Medulla oblongata (tissue), 1 donor: Measurements from ENCODE around the gene KRTAP20-4.

ENCODE experiments used
- DNase-seq: peaks from one replicate; pipeline ENCODE4 v3.0.0-alpha.2; 2015; ENCODE audit errors: extremely low spot score

Gene KRTAP20-4

DNA sequence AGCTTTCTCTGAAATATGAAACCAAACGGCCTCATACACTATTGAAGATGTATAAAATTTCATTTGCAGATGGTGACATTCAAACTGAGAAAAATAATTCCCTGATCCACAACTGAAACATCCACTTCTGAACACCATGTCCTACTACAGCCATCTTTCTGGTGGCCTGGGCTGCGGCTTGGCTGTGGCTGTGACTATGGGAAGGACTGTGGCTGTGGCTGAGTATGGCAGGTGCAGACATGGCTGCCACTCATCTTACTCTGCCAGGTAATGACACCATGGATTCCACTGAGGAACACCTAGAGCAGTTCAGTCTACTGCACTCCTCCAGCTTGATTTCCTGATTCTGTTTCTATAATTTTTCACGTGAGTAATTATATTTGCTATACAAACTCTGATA lies at the start of gene KRTAP20-4:
Gene KRTAP20-4, plus strand, starts transcription at position 106 of the 400 bp plus-strand sequence.
- no peak for DNase-seq

DNA sequence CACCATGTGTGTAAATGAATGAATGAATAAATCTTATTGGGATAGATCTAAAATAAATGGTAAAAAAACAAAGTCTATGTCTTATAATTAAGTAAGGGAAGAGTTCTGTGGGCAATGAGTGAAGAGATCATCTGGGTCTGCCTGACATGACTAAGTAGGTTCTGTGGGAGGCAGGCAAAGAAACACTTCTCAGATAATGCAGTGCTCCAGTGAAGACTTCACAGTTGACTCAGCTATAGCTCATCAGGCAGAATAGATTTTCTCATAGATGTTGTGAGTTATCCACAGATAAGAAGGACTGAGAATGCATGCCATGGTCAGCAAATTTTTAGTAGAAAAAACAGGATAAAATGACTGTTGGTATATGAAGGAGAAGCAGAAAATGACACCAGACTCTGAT lies 42.7 kb upstream of the KRTAP20-4 start:
- no peak for DNase-seq

DNA sequence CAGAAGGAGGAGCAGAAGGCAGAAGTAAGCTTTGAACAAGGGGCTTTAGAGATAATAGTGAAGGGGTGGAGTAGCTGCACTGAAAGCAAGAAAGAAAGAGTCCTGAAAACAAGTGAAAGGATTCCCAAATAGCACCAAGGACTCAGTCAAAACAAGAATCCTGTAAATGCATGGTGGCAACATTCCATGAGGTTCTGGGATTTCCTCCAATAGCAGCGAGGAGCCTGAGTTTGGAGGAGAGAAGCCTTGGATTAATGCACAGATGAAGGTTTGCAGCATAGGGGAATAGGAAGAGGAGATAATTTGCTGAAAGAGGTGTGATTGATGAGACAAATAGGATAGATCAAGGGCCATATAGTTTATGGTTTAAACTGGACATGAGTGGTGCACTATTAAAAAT lies 41.1 kb upstream of the KRTAP20-4 start:
- no peak for DNase-seq

DNA sequence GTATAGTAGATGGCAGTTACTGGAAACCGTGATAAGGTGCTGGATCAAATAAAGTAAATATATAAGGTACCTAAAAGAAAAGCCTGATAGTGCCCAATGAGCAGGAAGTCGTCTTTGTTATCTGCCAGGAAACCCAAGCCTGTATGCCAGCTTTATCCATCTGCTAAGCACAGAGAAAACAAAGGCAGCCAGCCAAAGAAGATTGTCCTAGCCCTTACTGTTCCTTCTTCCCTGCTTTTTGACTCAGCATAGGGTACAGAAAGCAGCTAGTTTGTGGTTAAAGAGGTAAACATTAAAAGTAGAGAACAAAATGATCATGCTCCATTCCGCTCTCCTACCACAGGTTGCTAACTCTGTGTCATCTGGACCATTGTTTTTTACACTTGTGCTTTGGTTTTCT lies 40.3 kb upstream of the KRTAP20-4 start:
- DNase-seq = no peak

DNA sequence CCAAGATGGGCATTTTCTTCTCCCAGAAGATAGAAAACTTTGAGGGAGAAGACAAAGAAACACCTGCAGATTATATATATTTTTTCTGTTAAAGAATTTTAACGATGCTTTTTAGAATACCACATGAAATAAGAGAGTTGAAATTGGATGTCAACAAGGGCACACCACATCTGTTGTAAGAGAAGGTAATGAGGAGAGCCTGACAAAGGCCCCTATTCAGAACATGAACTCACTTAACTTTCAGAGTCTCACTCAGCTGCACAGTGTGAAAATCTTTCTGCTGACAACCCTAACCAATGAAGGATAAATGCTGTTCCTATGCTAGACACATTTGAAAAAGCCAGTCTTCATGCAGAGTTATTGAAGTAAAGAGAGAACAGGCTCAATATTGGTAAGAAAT lies 37.6 kb upstream of the KRTAP20-4 start:
- no peak for DNase-seq

DNA sequence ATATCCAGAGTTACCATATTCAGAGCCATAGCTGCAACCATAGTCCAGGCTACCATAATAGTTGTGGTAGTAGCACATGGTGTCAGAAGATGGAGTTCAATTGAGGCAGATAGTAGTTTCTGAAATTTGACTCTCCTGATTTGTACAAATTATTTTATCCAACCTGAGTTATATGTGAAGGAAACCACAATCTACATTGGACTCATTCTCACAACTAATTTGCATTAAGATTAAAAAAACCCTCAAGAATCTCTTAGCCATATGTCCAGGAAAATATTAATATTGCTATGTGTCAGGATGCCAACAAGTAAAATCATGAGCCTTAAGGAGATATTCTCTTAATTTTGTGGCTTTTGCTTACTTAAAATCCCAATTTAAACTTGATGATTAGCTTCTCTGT lies 30.1 kb upstream of the KRTAP20-4 start, which contains the start of gene KRTAP22-2:
Gene KRTAP22-2, minus strand, starts transcription at position 101 of the 400 bp plus-strand sequence.
- DNase-seq = no peak

DNA sequence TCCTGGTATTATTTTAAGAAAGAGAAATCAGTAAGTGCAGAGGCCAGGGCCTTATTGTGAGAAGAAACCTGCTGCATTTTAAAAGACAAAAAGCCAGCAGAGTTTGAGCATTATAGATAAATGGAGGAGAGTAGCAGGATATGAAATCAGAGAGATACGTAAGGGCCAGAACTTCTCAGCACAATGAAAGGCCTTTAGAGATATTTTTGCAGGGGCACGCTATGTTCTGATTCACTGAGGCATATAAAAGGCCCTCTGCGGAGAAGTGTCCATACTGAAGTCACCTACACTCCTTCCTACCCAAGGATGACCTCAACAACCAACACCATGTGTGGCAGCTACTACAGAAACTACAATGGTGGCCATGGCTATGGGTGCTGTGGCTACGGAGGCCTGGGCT lies 28.3 kb upstream of the KRTAP20-4 start, which contains the start of gene KRTAP6-3:
Gene KRTAP6-3, plus strand, starts transcription at position 301 of the 400 bp plus-strand sequence. Its CDS starts 6 bp downstream, at position 307.
- no peak for DNase-seq

DNA sequence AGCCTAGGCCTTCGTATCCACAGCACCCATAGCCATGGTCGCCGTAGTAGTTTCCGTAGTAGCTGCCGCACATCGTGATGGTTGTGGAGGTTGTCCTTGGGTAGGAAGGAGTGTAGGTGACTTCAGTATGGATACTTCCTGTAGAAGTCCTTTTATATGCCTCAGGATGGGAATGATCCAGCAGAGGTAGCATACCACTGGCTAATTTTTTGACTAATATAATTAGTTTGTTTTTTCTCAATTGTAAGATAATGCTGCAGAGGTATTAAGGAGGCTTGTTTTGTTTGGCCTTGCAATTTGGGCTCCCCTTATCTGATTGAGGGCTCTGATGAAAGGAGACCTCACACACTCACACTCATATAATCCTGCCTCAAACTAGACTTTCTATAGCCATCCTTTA lies 21.6 kb upstream of the KRTAP20-4 start, which contains the start of gene KRTAP6-2:
Gene KRTAP6-2, minus strand, starts transcription at position 101 of the 400 bp plus-strand sequence. Its CDS starts 28 bp downstream, at position 73.
- no peak for DNase-seq

DNA sequence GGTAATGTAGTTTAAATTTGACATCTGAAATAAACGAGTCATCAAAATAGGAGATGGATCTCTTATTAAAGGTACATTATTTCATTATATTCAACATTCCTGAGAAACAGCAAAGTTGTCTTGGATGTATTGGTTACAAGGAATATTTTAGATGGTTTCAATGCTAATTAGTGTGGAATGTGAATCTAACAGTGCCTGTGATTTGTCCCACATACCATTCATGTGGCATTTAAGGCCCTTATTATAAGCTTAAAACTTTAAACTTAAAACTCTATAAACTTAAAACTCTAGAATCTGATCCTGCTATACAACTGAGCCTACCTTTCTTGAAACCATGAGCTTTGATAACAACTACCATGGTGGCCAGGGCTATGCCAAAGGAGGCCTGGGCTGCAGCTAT lies 19.6 kb upstream of the KRTAP20-4 start, which contains the start of gene KRTAP22-1:
Gene KRTAP22-1, plus strand, starts transcription at position 301 of the 400 bp plus-strand sequence.
- DNase-seq = no peak

DNA sequence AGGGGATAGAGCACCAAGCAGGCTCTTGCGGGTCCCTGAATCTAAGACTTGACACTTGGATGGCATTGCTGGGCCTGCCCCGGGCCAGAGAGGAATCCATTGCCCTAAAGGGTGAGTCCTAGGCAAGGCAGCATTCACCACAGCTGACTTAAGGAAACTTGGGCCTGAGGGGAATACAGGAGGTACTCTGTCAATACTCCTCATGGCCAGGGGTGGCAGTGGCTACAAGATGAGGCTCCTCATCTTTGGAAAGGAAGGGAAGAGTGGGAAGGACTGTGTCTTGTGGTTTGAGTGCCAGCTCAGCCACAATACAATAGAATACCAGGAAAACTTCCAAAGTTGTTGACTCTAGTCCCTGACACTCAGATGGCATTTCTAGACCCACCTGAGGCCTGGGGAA lies 14.5 kb upstream of the KRTAP20-4 start:
- DNase-seq = no peak

DNA sequence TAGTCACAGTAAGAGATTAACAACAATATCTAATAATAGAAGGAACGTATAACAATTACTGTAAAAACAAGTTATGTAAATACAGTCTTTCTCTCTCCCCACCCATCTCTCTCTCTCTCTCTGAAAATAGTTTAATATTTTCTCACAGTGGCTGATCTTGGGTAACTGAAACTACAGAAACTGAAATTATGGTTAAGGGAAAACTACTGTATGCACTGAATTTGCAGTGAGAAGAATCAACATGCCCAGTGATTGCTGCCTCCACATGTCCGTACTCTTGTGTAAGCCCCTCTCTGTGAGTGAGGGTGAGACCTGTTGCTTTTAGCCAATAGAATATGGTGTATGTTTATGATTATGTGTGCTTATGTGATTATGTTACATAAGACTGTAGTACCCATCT lies 8.3 kb upstream of the KRTAP20-4 start:
- DNase-seq = no peak

DNA sequence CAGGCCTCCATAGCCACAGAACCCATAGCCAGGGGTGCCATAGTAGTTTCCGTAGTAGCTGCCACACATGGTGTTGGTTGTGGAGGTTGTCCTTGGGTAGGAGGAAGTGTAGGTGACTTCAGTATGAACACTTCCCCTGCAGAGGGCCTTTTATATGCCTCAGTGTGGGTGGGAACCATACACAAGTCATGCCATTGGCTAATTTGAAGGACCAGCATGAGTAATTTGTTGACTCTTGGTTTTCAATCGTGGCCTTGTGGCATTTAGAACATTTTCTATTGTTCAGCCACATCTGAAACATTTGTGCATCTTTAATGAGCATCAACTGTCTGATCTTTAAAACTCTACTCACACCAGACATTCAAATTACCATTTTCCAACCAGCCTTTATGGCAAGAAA lies 6.6 kb upstream of the KRTAP20-4 start, which contains the start of gene KRTAP6-1:
Gene KRTAP6-1, minus strand, starts transcription at position 95 of the 400 bp plus-strand sequence. Its CDS starts 26 bp downstream, at position 69.
- DNase-seq = no peak

DNA sequence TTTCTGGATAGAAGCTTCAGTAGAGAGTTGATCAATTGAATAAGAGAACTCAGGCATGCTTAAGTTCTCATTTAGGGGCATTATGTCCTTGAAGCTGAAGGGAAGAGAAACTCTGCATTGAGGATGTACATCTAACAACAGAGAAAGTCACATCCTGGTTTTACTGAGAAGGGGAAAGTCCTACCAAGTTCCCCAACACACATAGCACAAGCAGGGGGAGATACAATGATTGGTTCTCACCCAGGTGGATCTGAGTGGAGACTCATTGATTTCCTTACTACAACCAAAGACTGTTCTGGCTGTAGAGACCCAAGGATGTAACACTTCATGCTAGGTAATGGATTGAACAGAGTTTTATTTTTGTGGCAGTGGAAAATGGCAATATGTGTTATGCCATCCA lies 5.2 kb upstream of the KRTAP20-4 start:
- no peak for DNase-seq

DNA sequence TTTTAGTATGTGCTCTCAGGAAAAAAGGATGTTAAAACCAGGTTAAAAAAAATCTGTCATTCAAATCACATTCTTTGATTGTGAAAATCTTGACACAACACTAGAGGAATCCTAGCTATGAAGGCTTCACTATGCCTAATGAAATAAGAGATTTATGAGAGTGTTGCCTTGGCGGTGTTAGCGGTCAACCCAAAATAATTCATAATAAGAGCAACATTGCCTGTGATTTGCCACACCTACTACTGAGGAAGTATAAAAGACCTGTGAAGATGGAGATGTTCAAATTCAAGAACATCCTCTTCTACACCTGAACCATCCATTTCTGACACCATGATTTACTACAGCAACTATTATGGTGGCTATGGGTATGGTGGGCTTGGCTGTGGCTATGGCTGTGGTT lies 4.3 kb upstream of the KRTAP20-4 start, which contains the start of gene KRTAP20-1:
Gene KRTAP20-1, plus strand, starts transcription at position 301 of the 400 bp plus-strand sequence. Its CDS starts 30 bp downstream, at position 331.
- no peak for DNase-seq

DNA sequence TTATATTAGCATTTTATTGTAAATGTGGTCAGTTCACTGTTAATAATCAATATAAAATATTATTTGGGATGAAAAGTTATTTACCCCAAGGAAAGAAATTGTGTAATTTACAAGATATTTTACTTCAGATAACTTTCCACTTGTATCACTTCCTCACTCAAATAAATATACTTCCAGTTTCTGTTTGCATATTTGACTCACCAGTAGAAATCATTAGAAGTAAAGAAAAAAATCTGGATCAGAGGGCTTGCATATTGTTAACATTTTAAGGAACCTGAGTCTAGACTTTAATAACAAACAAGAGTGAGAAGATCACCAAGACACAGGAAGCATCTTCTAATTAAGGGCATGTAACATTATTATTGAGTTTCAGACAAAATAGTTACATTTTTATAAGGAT lies 347 bp upstream of the KRTAP20-4 start:
- no peak for DNase-seq

DNA sequence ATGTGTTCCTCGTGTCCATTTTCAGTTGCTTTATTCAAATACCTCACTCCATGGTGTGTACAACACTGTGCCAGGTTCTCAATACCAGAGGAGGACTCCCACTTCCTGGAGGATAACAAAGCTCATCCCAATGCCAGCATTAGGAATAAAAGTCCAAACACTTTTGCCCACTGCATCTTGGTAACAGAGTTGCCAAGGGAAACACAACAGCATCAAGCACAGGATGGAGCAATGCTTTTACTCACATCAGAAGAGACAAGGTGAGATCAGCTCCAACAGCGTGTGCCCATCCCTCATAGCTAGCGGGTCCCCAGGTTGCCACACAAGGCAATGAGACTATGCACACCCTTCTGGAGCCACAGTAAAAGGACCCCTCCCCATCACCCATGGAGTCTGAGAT lies 2.9 kb downstream of the KRTAP20-4 start:
- no peak for DNase-seq

DNA sequence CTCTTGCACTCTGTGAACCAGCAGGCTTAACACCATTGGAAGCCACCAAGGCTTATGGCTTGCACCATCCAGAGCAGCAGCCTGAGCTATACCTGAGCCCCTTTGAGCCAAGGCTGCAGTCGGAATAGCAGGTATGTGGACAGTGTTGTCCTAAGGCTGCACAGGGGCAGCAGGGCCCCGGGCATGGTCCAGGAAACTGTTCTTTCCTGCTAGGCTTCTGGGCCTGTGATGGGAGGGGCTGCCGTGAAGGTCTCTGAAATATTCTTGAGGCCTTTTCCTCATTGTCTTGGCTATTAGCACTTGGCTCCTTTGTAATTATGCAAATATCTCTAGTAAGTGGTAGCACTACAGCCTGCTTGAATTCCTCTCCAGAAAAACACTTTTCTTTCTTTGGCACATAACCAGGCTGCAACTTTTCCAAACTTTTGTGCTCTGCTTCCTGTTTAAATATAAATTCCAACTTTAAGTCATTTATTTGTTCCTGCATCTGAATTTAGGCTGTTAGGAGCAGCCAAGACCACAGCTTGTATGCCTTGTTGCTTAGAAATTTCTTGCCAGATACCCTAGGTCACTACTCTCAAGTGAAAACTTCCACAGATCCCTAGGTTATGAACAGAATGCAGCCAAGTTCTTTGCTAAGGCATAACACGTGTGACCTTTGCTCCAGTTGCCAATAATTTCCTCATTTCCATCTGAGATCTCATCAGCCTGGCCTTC lies 5.2 kb downstream of the KRTAP20-4 start:
- DNase-seq = no peak

DNA sequence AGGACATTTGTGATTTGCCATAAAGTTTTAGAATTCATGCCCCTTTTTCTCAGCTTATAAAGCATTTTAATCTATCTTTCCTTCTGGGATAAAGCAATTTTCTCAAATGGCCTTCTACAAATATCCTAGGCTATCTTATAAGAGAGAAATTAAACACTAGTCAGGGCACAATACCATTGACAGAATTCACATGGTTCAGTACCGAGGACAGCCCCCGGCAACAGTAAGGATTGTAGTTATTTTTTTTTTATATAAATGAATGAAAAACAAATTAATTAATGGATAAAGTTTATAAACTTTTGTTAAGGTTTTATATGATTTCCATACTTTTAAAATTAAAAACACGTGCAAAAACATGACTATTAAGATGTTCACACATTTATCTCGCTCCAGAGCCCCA lies 7.7 kb downstream of the KRTAP20-4 start:
- no peak for DNase-seq

DNA sequence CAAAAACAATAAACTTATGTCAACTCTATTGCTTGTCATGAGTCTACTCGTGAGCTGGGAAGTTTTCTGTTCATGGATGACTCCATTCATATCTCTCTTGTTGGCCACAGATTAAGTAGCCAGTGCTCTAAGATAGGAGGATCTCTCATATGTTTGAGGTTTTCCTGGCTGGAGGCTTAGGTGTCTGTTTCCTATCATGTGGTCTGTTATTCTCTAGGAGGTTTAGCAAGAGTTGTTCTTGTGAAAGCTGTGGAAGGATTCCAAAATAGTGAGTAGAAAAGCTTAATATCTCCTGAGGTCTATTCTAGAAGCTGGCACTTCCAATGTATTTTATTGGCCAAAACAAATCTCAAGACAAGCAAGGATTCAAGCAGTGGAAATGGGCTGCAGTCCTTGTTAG lies 8.8 kb downstream of the KRTAP20-4 start:
- no peak for DNase-seq

DNA sequence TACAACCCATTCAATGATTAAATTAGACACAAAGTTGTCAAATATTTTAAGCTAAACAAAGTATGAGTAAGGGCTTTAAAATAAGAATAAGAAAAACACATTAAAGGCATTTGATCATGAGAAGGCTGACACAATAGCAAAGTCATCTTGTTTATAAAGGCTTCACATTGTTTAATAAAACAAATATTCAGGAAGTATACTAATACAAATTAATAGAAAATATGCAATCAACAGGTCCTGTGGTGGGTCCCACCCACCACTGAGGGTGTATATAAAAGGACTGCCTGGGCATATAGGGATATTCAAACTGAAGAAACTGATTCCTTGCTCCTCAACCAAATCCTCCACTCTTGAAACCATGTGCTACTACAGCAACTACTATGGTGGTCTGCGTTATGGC lies 14.5 kb downstream of the KRTAP20-4 start, which contains the start of gene KRTAP20-2:
Gene KRTAP20-2, plus strand, starts transcription at position 301 of the 400 bp plus-strand sequence. Its CDS starts 58 bp downstream, at position 359.
- DNase-seq = no peak

DNA sequence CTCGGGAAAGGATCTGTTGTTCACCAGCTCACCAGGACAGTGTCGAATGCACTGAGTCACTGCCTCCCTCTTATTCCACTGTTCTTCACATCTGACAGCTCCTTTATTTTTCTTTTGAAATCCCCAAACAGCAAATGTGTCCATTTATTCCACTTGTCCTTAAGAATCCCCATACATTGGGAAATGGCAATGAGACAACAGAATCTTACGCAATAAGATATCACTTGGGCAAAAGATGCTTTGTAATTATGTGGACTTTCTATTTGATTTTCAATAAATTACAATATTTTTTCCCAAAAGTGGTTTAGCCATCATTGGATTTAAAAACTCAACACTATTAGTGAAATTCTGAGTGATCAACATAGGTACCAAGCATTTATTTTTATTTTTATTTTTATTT lies 18.3 kb downstream of the KRTAP20-4 start:
- DNase-seq = no peak

DNA sequence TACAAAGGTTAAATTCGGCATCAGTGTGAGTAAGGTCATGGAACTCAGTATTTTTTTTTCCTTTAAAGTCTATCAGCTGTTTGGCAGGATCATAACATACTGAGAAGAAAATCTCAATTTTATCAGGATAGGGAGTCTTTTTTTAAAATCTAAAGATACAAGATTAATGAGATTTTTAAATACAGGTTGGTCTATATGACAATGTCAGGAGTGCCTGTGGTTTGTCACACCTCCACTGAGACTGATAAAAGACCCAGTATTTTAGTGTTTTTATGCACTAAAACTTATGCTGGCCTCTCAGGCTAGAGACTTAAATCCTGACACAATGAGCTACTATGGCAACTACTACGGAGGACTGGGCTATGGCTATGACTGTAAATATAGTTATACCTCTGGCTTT lies 22.1 kb downstream of the KRTAP20-4 start, which contains the start of gene KRTAP20-3:
Gene KRTAP20-3, plus strand, starts transcription at position 301 of the 400 bp plus-strand sequence.
- no peak for DNase-seq

DNA sequence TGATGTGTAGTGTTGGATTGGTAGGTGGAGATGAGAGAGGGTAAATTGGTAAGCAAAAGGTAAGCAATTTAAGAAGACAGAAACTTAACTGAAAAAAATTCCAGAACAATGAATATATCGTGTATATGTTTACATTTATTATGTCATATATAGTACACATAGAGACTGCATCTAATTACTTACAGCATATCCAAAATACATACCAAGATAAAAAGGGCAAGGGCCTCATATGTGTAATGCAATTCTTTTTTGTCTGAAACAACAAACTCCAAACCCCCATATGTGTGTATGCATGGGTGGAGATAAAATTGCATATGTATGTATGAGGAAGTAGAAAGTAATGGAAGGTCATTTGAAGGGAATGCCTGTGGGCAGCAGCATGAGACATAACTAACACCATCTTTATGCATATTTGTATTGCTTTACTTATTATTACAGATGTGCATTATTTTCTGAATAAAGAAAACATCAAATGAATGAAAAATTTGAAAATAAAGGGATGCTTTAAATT lies 26.5 kb downstream of the KRTAP20-4 start:
- DNase-seq = no peak
